NCI-H2081 treated with DMSO at 0.1 percent for 48 hours (cell line): ENCODE measurements around the gene CAPN15.

ENCODE experiments used
- DNase-seq: peaks from one replicate; lab custom pipeline; 2025; lab: John Stamatoyannopoulos, UW

CAPN15 gene

GRCh38 chr16:561957-562938, 34.7 kb downstream of the CAPN15 start:
- DNase-seq = no peak

GRCh38 chr16:563072-563644, 35.6 kb downstream of the CAPN15 start:
- DNase-seq = no peak

- DNase-seq = no peak
Measured at GRCh38 chr16:564690-565418, 37.3 kb downstream of the CAPN15 start.

- DNase-seq = no peak
Measured at GRCh38 chr16:565419-566330, 38.2 kb downstream of the CAPN15 start.

- no peak for DNase-seq
Measured at GRCh38 chr16:566475-567372, 39.2 kb downstream of the CAPN15 start, which contains the start of gene NHLRC4. Gene NHLRC4, plus strand, starts transcription at chr16:567005. Its CDS starts 1,043 bp downstream, at chr16:568048.

- no peak for DNase-seq
Measured at GRCh38 chr16:567373-568256, 40.1 kb downstream of the CAPN15 start.

- DNase-seq = no peak
Measured at GRCh38 chr16:568401-569258, 41.1 kb downstream of the CAPN15 start.

GRCh38 chr16:569445-570254, 42.1 kb downstream of the CAPN15 start, which contains the start of gene PIGQ:
Gene PIGQ, plus strand, starts transcription at chr16:569968. Its CDS starts 4,107 bp downstream, at chr16:574075.
- no peak for DNase-seq

GRCh38 chr16:572865-573650, 45.5 kb downstream of the CAPN15 start:
- DNase-seq = no peak

- no peak for DNase-seq
Measured at GRCh38 chr16:574021-574760, 46.7 kb downstream of the CAPN15 start.

- no peak for DNase-seq
Measured at GRCh38 chr16:575354-576196, 48.1 kb downstream of the CAPN15 start.

- no peak for DNase-seq
Measured at GRCh38 chr16:576197-576822, 48.8 kb downstream of the CAPN15 start.

GRCh38 chr16:576823-577201, 49.3 kb downstream of the CAPN15 start:
- DNase-seq = no peak

- DNase-seq = no peak
Measured at GRCh38 chr16:577796-578195, 50.3 kb downstream of the CAPN15 start.
